Measurements from ENCODE around the gene P3H4.

Gene P3H4

DNA sequence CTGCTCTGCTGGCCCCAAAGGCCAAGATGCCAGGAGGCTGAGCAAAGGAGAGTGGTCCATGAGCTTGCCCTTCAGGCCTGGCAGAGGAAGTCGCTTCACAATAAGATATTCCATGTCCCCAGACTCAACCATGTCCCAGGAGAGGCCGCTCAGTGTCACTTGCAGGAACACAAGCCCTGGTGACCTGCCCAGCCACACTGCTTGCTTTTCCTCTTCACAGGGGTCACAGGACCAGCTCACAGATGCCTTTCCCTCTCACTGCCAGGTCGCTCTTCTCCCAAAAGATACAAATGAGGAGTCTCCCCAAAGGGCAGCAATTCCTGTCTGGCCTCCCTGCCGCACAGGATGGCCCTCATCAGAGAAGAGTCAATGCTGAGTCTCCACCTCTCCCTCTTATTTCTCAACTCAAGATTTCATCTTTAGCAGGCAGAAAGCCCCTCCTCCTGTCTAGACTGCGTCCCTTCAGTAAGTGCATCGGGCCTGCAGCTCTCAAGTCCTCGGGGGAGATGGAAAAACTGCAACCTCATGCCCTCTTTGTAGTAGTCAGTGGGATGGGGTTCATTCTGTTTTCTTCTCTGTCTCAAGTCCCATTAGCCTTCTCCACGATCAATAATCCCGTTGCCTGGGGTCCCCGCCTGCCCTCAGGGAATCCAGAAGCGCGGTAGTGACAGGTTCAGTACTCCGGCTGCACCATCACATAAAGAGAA, 30.2 kb downstream of the P3H4 start:
- TF ChIP-seq GLIS3 (CRISPR knock-in tag; IDR thresholded peaks at IDR 0.05) (no peak), SNAI2 (CRISPR knock-in tag; IDR thresholded peaks at IDR 0.05) (no peak), BACH2 (CRISPR knock-in tag; IDR thresholded peaks at IDR 0.05; ENCODE audit: borderline replicate concordance) (no peak), ZNF565 (CRISPR knock-in tag; conservative IDR thresholded peaks at IDR 0.05; ENCODE audit: low read depth) (no peak), TOX (CRISPR knock-in tag; IDR thresholded peaks at IDR 0.05; ENCODE audit: borderline replicate concordance) (no peak), ISL1 (CRISPR knock-in tag; IDR thresholded peaks at IDR 0.05) (no peak), ARNTL (CRISPR knock-in tag; IDR thresholded peaks at IDR 0.05; ENCODE audit: borderline replicate concordance, low read depth) (no peak), ZC3H10 (CRISPR knock-in tag; IDR thresholded peaks at IDR 0.05) (no peak), CSDC2 (CRISPR knock-in tag; IDR thresholded peaks at IDR 0.05) (no peak), TCF4 (CRISPR knock-in tag; IDR thresholded peaks at IDR 0.05; ENCODE audit: borderline replicate concordance) (no peak), ESRRG (CRISPR knock-in tag; IDR thresholded peaks at IDR 0.05) (no peak), RARB (CRISPR knock-in tag; IDR thresholded peaks at IDR 0.05) (no peak), PPARA (CRISPR knock-in tag; IDR thresholded peaks at IDR 0.05; ENCODE audit: borderline replicate concordance) (no peak), OSR1 (CRISPR knock-in tag; IDR thresholded peaks at IDR 0.05) (no peak), ZNF70 (CRISPR knock-in tag; IDR thresholded peaks at IDR 0.05) (no peak)
- TF ChIP-seq, protein P1, sequence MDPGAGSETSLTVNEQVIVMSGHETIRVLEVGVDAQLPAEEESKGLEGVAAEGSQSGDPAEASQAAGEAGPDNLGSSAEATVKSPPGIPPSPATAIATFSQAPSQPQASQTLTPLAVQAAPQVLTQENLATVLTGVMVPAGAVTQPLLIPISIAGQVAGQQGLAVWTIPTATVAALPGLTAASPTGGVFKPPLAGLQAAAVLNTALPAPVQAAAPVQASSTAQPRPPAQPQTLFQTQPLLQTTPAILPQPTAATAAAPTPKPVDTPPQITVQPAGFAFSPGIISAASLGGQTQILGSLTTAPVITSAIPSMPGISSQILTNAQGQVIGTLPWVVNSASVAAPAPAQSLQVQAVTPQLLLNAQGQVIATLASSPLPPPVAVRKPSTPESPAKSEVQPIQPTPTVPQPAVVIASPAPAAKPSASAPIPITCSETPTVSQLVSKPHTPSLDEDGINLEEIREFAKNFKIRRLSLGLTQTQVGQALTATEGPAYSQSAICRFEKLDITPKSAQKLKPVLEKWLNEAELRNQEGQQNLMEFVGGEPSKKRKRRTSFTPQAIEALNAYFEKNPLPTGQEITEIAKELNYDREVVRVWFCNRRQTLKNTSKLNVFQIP (CRISPR knock-in tag; IDR thresholded peaks at IDR 0.05; ENCODE audit: borderline replicate concordance, low read depth): no peak
- TF ChIP-seq, protein P2, sequence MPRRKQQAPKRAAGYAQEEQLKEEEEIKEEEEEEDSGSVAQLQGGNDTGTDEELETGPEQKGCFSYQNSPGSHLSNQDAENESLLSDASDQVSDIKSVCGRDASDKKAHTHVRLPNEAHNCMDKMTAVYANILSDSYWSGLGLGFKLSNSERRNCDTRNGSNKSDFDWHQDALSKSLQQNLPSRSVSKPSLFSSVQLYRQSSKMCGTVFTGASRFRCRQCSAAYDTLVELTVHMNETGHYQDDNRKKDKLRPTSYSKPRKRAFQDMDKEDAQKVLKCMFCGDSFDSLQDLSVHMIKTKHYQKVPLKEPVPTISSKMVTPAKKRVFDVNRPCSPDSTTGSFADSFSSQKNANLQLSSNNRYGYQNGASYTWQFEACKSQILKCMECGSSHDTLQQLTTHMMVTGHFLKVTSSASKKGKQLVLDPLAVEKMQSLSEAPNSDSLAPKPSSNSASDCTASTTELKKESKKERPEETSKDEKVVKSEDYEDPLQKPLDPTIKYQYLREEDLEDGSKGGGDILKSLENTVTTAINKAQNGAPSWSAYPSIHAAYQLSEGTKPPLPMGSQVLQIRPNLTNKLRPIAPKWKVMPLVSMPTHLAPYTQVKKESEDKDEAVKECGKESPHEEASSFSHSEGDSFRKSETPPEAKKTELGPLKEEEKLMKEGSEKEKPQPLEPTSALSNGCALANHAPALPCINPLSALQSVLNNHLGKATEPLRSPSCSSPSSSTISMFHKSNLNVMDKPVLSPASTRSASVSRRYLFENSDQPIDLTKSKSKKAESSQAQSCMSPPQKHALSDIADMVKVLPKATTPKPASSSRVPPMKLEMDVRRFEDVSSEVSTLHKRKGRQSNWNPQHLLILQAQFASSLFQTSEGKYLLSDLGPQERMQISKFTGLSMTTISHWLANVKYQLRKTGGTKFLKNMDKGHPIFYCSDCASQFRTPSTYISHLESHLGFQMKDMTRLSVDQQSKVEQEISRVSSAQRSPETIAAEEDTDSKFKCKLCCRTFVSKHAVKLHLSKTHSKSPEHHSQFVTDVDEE (CRISPR knock-in tag; IDR thresholded peaks at IDR 0.05): no peak
- TF ChIP-seq, protein P3, sequence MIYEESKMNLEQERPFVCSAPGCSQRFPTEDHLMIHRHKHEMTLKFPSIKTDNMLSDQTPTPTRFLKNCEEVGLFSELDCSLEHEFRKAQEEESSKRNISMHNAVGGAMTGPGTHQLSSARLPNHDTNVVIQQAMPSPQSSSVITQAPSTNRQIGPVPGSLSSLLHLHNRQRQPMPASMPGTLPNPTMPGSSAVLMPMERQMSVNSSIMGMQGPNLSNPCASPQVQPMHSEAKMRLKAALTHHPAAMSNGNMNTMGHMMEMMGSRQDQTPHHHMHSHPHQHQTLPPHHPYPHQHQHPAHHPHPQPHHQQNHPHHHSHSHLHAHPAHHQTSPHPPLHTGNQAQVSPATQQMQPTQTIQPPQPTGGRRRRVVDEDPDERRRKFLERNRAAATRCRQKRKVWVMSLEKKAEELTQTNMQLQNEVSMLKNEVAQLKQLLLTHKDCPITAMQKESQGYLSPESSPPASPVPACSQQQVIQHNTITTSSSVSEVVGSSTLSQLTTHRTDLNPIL (CRISPR knock-in tag; IDR thresholded peaks at IDR 0.05; ENCODE audit: low read depth): no peak
- TF ChIP-seq, protein P4, sequence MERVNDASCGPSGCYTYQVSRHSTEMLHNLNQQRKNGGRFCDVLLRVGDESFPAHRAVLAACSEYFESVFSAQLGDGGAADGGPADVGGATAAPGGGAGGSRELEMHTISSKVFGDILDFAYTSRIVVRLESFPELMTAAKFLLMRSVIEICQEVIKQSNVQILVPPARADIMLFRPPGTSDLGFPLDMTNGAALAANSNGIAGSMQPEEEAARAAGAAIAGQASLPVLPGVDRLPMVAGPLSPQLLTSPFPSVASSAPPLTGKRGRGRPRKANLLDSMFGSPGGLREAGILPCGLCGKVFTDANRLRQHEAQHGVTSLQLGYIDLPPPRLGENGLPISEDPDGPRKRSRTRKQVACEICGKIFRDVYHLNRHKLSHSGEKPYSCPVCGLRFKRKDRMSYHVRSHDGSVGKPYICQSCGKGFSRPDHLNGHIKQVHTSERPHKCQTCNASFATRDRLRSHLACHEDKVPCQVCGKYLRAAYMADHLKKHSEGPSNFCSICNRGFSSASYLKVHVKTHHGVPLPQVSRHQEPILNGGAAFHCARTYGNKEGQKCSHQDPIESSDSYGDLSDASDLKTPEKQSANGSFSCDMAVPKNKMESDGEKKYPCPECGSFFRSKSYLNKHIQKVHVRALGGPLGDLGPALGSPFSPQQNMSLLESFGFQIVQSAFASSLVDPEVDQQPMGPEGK (CRISPR knock-in tag; IDR thresholded peaks at IDR 0.05; ENCODE audit: borderline replicate concordance): no peak
- no peak for ATAC-seq

DNA sequence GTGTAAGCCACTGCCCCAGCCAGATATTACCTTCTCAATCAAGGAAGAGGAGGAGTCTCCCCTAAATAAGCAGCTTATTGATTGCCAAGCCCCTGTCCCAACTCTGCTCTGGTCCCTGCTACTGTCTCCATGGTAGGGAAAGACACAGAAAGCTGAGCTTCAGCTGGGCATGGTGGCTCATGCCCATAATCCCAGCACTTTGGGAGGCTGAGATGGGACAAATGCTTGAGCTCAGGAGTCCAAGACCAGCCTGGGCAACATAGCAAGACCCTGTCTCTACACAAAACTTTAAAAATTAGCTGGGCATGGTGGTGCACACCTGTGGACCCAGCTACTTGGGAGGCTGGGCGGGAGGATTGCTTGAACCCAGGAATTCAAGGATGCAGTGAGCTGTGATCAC, 31.8 kb downstream of the P3H4 start:
- TF ChIP-seq ZC3H10 (CRISPR knock-in tag; IDR thresholded peaks at IDR 0.05): no peak
- TF ChIP-seq ESRRG (CRISPR knock-in tag; IDR thresholded peaks at IDR 0.05): no peak
- TF ChIP-seq ZNF8 (CRISPR knock-in tag; IDR thresholded peaks at IDR 0.05): no peak
- TF ChIP-seq, protein P2 (CRISPR knock-in tag; IDR thresholded peaks at IDR 0.05): no peak
- no peak for TF ChIP-seq OSR1 (CRISPR knock-in tag; IDR thresholded peaks at IDR 0.05)
- TF ChIP-seq GLIS3 (CRISPR knock-in tag; IDR thresholded peaks at IDR 0.05): no peak
- no peak for TF ChIP-seq ZFP3 (CRISPR knock-in tag; IDR thresholded peaks at IDR 0.05)
- ATAC-seq: no peak

Measured in SK-N-SH treated with all-trans-retinoic acid at 6 μM for 48 hours (cell line).